H1 (cell line): Measurements from ENCODE around the gene ENAH. TPM values are rescaled to one million over a fixed set of nuclear protein-coding genes. Genes with fewer than 3 reads are reported as not detected.

Experiments used
- CTCF ChIA-PET: fragments of 300-600 bp; sonication (Branson Sonifier 250); formaldehyde crosslinking; loops from one replicate; lab custom pipeline; 2021; ENCODE audit not compliant: partially characterized antibody; lab: Charles Lee
- POLR2A ChIA-PET: fragments of 300-600 bp; sonication (Branson Sonifier 250); formaldehyde crosslinking; loops from one replicate; lab custom pipeline; 2021; ENCODE audit warnings: inconsistent platforms; ENCODE audit not compliant: partially characterized antibody; lab: Charles Lee
- DNase-seq, 2 experiments: peaks; one replicate each; pipeline versions ENCODE4 v3.0.0 to v3.0.0-alpha.2; 2010 to 2022; ENCODE audit warnings: low spot score in 2 of 2, low read depth in 1 of 2, mixed read lengths in 1 of 2
- FAIRE-seq: peaks from 2 replicates; lab custom pipeline; 2011; peaks lifted over from hg19 to GRCh38; lab: Jason Lieb, UNC
- H2AFZ ChIP-seq: 2 replicates; pipeline ENCODE4 v1.8.1; 2012; ENCODE audit warnings: low read length, inconsistent platforms
- H2AK5ac ChIP-seq: 2 replicates; pipeline ENCODE4 v1.6.1; 2013; ENCODE audit warnings: low read depth, low read length
- H2BK120ac ChIP-seq: replicated peaks from 2 replicates; pipeline ENCODE3; 2013; ENCODE audit warnings: low read depth, low read length, inconsistent platforms
- H2BK12ac ChIP-seq: 2 replicates; pipeline ENCODE4 v1.6.1; 2013; ENCODE audit warnings: low read depth, low read length
- H2BK15ac ChIP-seq: 2 replicates; pipeline ENCODE4 v1.6.1; 2013; ENCODE audit warnings: low read length
- H2BK20ac ChIP-seq: 2 replicates; pipeline ENCODE4 v1.6.1; 2013; ENCODE audit warnings: low read length
- H2BK5ac ChIP-seq: 2 replicates; pipeline ENCODE4 v1.6.1; 2013; ENCODE audit warnings: low read depth, low read length
- H3K14ac ChIP-seq: 2 replicates; pipeline ENCODE4 v1.6.1; 2013; ENCODE audit warnings: inconsistent platforms; ENCODE audit not compliant: insufficient read length
- H3K18ac ChIP-seq: 2 replicates; pipeline ENCODE4 v1.6.1; 2013; ENCODE audit warnings: low read length; ENCODE audit errors: extremely low read depth
- H3K23ac ChIP-seq: 2 replicates; pipeline ENCODE4 v1.6.1; 2013; ENCODE audit warnings: inconsistent platforms; ENCODE audit not compliant: insufficient read length
- H3K23me2 ChIP-seq: 2 replicates; pipeline ENCODE4 v1.6.1; 2013; ENCODE audit warnings: low read depth, low read length
- H3K27ac ChIP-seq: 2 replicates; pipeline ENCODE4 v1.6.1; 2011; ENCODE audit warnings: low read depth, low read length, inconsistent platforms
- H3K27me3 ChIP-seq, 4 experiments: replicated peaks in 1 of 4; 1 replicate in 1 of 4; 2 replicates in 3 of 4; pipeline versions ENCODE4 v1.6.1 to v1.8.1; 2011 to 2013; ENCODE audit warnings: low read length in 3 of 4, mild to moderate bottlenecking in 3 of 4, inconsistent platforms in 2 of 4, mixed read lengths in 2 of 4, moderate library complexity in 1 of 4; ENCODE audit not compliant: control insufficient read depth in 3 of 4, insufficient read depth in 3 of 4; ENCODE audit errors: extremely low read depth in 1 of 4
- H3K36me3 ChIP-seq, 4 experiments: 2 replicates each; pipeline versions ENCODE4 v1.6.1 to v1.8.1; 2011 to 2013; ENCODE audit warnings: mild to moderate bottlenecking in 4 of 4, low read length in 3 of 4, moderate library complexity in 2 of 4, control low read depth in 1 of 4, inconsistent platforms in 1 of 4; ENCODE audit not compliant: insufficient read depth in 4 of 4, control insufficient read depth in 2 of 4
- H3K4ac ChIP-seq: replicated peaks from 2 replicates; pipeline ENCODE3; 2013; ENCODE audit warnings: low read length, low read depth, mixed read lengths, inconsistent platforms; ENCODE audit not compliant: insufficient read length
- H3K4me1 ChIP-seq, 4 experiments: replicated peaks in 1 of 4; 1 replicate in 1 of 4; 2 replicates in 3 of 4; pipeline versions ENCODE4 v1.6.1 to v1.8.1; 2011 to 2013; ENCODE audit warnings: low read length in 3 of 4, inconsistent platforms in 2 of 4, mixed read lengths in 1 of 4; ENCODE audit not compliant: insufficient read depth in 4 of 4, control insufficient read depth in 3 of 4
- H3K4me2 ChIP-seq, 2 experiments: 2 replicates each; pipeline versions ENCODE4 v1.6.1 to v1.8.1; 2011 to 2013; ENCODE audit warnings: low read depth in 2 of 2, low read length in 2 of 2, control low read depth in 1 of 2, inconsistent platforms in 1 of 2, mild to moderate bottlenecking in 1 of 2; ENCODE audit not compliant: insufficient read depth in 1 of 2
- H3K4me3 ChIP-seq, 4 experiments: fragments of 200-600, 300-600 bp in 1 of 4; sonication (generic), shearing (Covaris generic), sonication (Bioruptor Twin) in 1 of 4; 2 replicates each; pipeline versions ENCODE4 v1.5.1 to v1.8.1; 2011 to 2016; ENCODE audit warnings: low read length in 4 of 4, low read depth in 3 of 4, control low read depth in 2 of 4, inconsistent platforms in 2 of 4, mild to moderate bottlenecking in 2 of 4, mixed read lengths in 1 of 4, moderate library complexity in 1 of 4; ENCODE audit not compliant: insufficient read depth in 2 of 4; ENCODE audit errors: extremely low read depth in 1 of 4
- H3K56ac ChIP-seq: replicated peaks from 2 replicates; pipeline ENCODE3; 2013; ENCODE audit warnings: low read depth, mild to moderate bottlenecking, mixed read lengths, low read length, inconsistent platforms; ENCODE audit not compliant: insufficient read length
- H3K79me1 ChIP-seq: 2 replicates; pipeline ENCODE4 v1.6.1; 2013; ENCODE audit warnings: low read depth, low read length, control low read depth
- H3K79me2 ChIP-seq, 2 experiments: 2 replicates each; pipeline versions ENCODE4 v1.6.1 to v1.8.1; 2012 to 2013; ENCODE audit warnings: low read length in 2 of 2, mild to moderate bottlenecking in 2 of 2, inconsistent platforms in 1 of 2; ENCODE audit not compliant: insufficient read depth in 2 of 2, control insufficient read depth in 1 of 2
- H3K9ac ChIP-seq, 4 experiments: replicated peaks in 1 of 4; 1 replicate in 1 of 4; 2 replicates in 3 of 4; pipeline versions ENCODE4 v1.6.1 to v1.8.1; 2011 to 2013; ENCODE audit warnings: low read depth in 3 of 4, low read length in 3 of 4, control low read depth in 2 of 4, mild to moderate bottlenecking in 2 of 4, moderate library complexity in 2 of 4, inconsistent platforms in 1 of 4; ENCODE audit errors: extremely low read depth in 1 of 4
- H3K9me3 ChIP-seq, 2 experiments: 2 replicates each; pipeline versions ENCODE4 v1.6.1 to v1.8.1; 2012 to 2013; ENCODE audit warnings: mild to moderate bottlenecking in 2 of 2, moderate library complexity in 2 of 2, control low read depth in 1 of 2, inconsistent platforms in 1 of 2, low read depth in 1 of 2, low read length in 1 of 2, mixed read lengths in 1 of 2; ENCODE audit not compliant: insufficient read depth in 2 of 2
- H4K20me1 ChIP-seq, 2 experiments: replicated peaks in 1 of 2; 2 replicates each; pipeline versions ENCODE3 to v1.8.1; 2011 to 2013; ENCODE audit warnings: inconsistent platforms in 2 of 2, low read length in 2 of 2, mild to moderate bottlenecking in 1 of 2; ENCODE audit not compliant: insufficient read depth in 2 of 2, control insufficient read depth in 1 of 2
- H4K5ac ChIP-seq: 2 replicates; pipeline ENCODE4 v1.6.1; 2013; ENCODE audit warnings: low read length, low read depth, mixed read lengths, inconsistent platforms; ENCODE audit not compliant: insufficient read length
- H4K8ac ChIP-seq: 2 replicates; pipeline ENCODE4 v1.8.0; 2013; ENCODE audit warnings: mild to moderate bottlenecking, moderate library complexity, low read length, inconsistent platforms; ENCODE audit not compliant: insufficient read depth; ENCODE audit errors: extremely low read depth
- H4K91ac ChIP-seq: replicated peaks from 2 replicates; pipeline ENCODE3; 2013; ENCODE audit warnings: low read length, mixed read lengths, inconsistent platforms; ENCODE audit not compliant: insufficient read length
- CREB1 ChIP-seq: IDR thresholded peaks from 2 replicates; pipeline ENCODE4 v1.6.1; 2012; ENCODE audit warnings: inconsistent platforms
- KDM5A ChIP-seq: fragments of 200-600 bp; IDR thresholded peaks from 2 replicates; pipeline ENCODE4 v1.7.1; 2012; ENCODE audit warnings: mild to moderate bottlenecking, low read length, inconsistent platforms, mixed read lengths
- POLR2A ChIP-seq, 2 experiments: IDR thresholded peaks; 1 replicate in 1 of 2; 2 replicates in 1 of 2; pipeline ENCODE4 v1.6.1; 2011; ENCODE audit warnings: low read depth in 2 of 2, low read length in 2 of 2, mild to moderate bottlenecking in 2 of 2; ENCODE audit errors: control extremely low read depth in 1 of 2
- RNF2 ChIP-seq: fragments of 200-900, 300-1000 bp; sonication (generic); IDR thresholded peaks from 2 replicates; pipeline ENCODE4 v1.7.1; 2016; ENCODE audit warnings: borderline replicate concordance, low read depth, mild to moderate bottlenecking, antibody characterized with exemption, low read length; ENCODE audit not compliant: poor library complexity, severe bottlenecking; ENCODE audit errors: missing control alignments
- YY1 ChIP-seq: IDR thresholded peaks from 2 replicates; pipeline ENCODE4 v1.6.1; 2011; ENCODE audit warnings: low read depth, mild to moderate bottlenecking, low read length
- WGBS, 2 experiments: shearing (Covaris generic) in 1 of 2; methylation state at CpG; one replicate each; pipeline versions ENCODE4 v1.1.6 to v1.1.7; 2013 to 2015; ENCODE audit warnings: low lambda C conversion rate in 2 of 2, mixed read lengths in 2 of 2, inconsistent platforms in 1 of 2, low coverage in 1 of 2, missing lambda C conversion rate in 1 of 2; ENCODE audit not compliant: insufficient replicate concordance in 2 of 2, insufficient coverage in 1 of 2, insufficient read length in 1 of 2; ENCODE audit errors: extremely low coverage in 1 of 2, missing lambda C conversion rate in 1 of 2; 5-methylcytosine and 5-hydroxymethylcytosine counted together
- polyA plus RNA-seq, 7 experiments: library from polyadenylated mRNA; depleted of rRNA in 3 of 7; stranded (reverse) in 5 of 7; unstranded in 2 of 7; fragments of >200 nt in 5 of 7; fragments of 200-250 nt in 2 of 7; gene quantifications; 1 replicate in 5 of 7; 2 replicates in 1 of 7; 4 replicates in 1 of 7; pipeline versions ENCODE4 v1.2.1 to v1.2.3, GENCODE V29; 2011 to 2013; ENCODE audit warnings: missing spikeins in 2 of 7, mixed read lengths in 2 of 7
- total RNA-seq: library from RNA; stranded (reverse); fragmentation: NEBNext Ultra II Directional; extraction: Animal tissue kit (Norgen Biotek cat#: 25700); gene quantifications from 2 replicates; pipeline ENCODE4 v1.2.1, GENCODE V29; 2021
- TF ChIP-seq, protein P1 (sequence below): IDR thresholded peaks from 2 replicates; pipeline ENCODE4 v1.6.1; 2012; ENCODE audit warnings: inconsistent platforms
- TF ChIP-seq, protein P2 (sequence below): IDR thresholded peaks from 2 replicates; pipeline ENCODE4 v1.6.1; 2011; ENCODE audit warnings: low read length, improper control_type of control experiment

ENAH gene
- total and polyA plus RNA-seq, 2 of the 8 experiments (the other 6 are each of a cell fraction or from before 2014, with no cell fraction given): 39.1 to 335 TPM

DNA sequence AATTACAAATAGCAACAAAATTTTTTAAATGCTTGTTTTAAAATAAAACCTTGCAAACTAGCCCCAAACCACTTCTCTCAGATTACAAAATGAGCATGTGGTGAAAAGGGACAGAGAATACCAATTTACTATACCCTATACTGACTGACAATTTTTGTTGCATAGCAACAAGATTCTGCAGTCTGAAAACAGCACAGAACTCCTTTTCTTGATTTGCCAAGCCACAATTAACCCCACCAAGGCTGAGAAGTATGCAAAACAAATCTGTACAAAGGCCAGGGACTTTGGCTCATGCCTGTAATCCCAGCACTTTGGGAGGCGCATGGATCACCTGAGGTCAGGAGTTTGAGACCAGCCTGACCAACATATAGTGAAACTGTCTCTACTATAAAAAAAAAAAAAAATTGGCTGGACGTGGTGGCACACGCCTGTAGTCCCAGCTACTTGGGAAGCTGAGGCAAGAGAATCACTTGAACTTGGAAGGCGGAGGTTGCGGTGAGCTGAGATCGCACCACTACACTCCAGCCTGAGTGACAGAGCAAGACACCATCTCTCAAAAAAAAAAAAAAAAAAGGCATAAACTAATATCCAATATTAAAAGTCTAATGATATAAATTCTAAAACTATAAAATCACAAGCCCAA is 21.8 kb downstream of the ENAH start:
- no peak overlapping the region; a peak in 1 of 4 replicates for H3K4me2 ChIP-seq
- H4K8ac ChIP-seq: no peak overlapping the region
- H2AK5ac ChIP-seq: no peak overlapping the region
- H2BK5ac ChIP-seq: no peak overlapping the region
- peaks cover 3% of the 10 kb centered on the region for H3K79me1 ChIP-seq
- TF ChIP-seq CREB1 (no peak), YY1 (no peak), KDM5A (no peak), POLR2A (IDR thresholded peaks at IDR 0.05; ENCODE audit: control extremely low read depth in 1 of 2, low read depth in 2 of 2, low read length in 2 of 2) (no peak), RNF2 (no peak)
- TF ChIP-seq, protein P1, sequence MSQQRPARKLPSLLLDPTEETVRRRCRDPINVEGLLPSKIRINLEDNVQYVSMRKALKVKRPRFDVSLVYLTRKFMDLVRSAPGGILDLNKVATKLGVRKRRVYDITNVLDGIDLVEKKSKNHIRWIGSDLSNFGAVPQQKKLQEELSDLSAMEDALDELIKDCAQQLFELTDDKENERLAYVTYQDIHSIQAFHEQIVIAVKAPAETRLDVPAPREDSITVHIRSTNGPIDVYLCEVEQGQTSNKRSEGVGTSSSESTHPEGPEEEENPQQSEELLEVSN: no peak
- TF ChIP-seq, protein P2, sequence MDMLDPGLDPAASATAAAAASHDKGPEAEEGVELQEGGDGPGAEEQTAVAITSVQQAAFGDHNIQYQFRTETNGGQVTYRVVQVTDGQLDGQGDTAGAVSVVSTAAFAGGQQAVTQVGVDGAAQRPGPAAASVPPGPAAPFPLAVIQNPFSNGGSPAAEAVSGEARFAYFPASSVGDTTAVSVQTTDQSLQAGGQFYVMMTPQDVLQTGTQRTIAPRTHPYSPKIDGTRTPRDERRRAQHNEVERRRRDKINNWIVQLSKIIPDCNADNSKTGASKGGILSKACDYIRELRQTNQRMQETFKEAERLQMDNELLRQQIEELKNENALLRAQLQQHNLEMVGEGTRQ: no peak
- H3K23me2 ChIP-seq: no peaks in the 10 kb centered on the region
- H3K18ac ChIP-seq: no peak overlapping the region
- no peak overlapping the region for H3K4ac ChIP-seq
- FAIRE-seq (no peak), DNase-seq (no peak)
- peaks cover 22 to 23% of the 10 kb centered on the region in 2 experiments for H4K20me1 ChIP-seq
- no peaks in the 10 kb centered on the region for H3K27me3 ChIP-seq
- POLR2A ChIA-PET: interaction anchor here (1.1 to 1.8 kb wide), 3 partner anchors 9 to 19 kb away, joined by 3 to 6 read pairs (median 3); no protein-coding TSS in a partner anchor
- CTCF ChIA-PET: no interaction called here
- no peak overlapping the region for H3K56ac ChIP-seq
- H3K9me3 ChIP-seq: no peaks in the 10 kb centered on the region
- peaks cover 0 to 3% (median 0%) of the 10 kb centered on the region in 4 experiments; a peak in 1 of 8 replicates for H3K36me3 ChIP-seq
- H2AFZ ChIP-seq: no peak overlapping the region
- H2BK15ac ChIP-seq: no peak overlapping the region
- no peak overlapping the region for H3K23ac ChIP-seq
- H3K27ac ChIP-seq: no peak overlapping the region
- no peak overlapping the region for H2BK120ac ChIP-seq
- no peak overlapping the region for H3K14ac ChIP-seq
- no peak overlapping the region for H2BK20ac ChIP-seq
- peaks cover 29 to 100% of the 10 kb centered on the region in 2 experiments; a peak in 3 of 4 replicates for H3K79me2 ChIP-seq
- no peak overlapping the region for H4K91ac ChIP-seq
- H3K9ac ChIP-seq: no peak overlapping the region
- no peak overlapping the region for H2BK12ac ChIP-seq
- no peak overlapping the region for H4K5ac ChIP-seq
- H3K4me3 ChIP-seq: no peak overlapping the region
- WGBS, 2 experiments: 78% methylated on average over 6 of the region's 6 CpGs; no CpG with 5 or more reads in 1 of the 2 experiments
- peaks cover 1 to 12% (median 7%) of the 10 kb centered on the region in 4 experiments; a peak in 3 of 7 replicates for H3K4me1 ChIP-seq
